ENCODE data around the gene MYO18B. TPM values are rescaled to one million over a fixed set of nuclear protein-coding genes. Genes with fewer than 3 reads are reported as not detected.

MYO18B gene
- total RNA-seq, 2 experiments from 2014 or later = 1.2 TPM

GRCh38 chr22:25845985-25846745 is 104.2 kb downstream of the MYO18B start:
- H3K36me3 Mint-ChIP-seq (ENCODE audit: low read depth) = no peaks in the 10 kb centered on the region
- CTCF ChIA-PET = no interaction called here
- ATAC-seq (no peak), DNase-seq (peak; percentile 30)
- peak overlapping the region; percentile 48 for H3K27ac Mint-ChIP-seq
- POLR2A ChIA-PET = no interaction called here
- H3K27me3 Mint-ChIP-seq (ENCODE audit: low read depth) = no peaks in the 10 kb centered on the region
- no peaks in the 10 kb centered on the region for H3K9me3 Mint-ChIP-seq (ENCODE audit: insufficient read depth)
- no peak overlapping the region for H3K4me3 Mint-ChIP-seq
- peaks cover 5% of the 10 kb centered on the region for H3K4me1 Mint-ChIP-seq (ENCODE audit: low read depth)

- Mint-ChIP-seq H3K27me3 (ENCODE audit: low read depth) (peaks cover under 1% of the 10 kb centered on the region), H3K27ac (no peak overlapping the region), H3K36me3 (ENCODE audit: low read depth) (no peaks in the 10 kb centered on the region), H3K4me1 (ENCODE audit: low read depth) (peaks cover 5% of the 10 kb centered on the region), H3K4me3 (no peak overlapping the region), H3K9me3 (ENCODE audit: insufficient read depth) (no peaks in the 10 kb centered on the region)
- ChIA-PET CTCF (no interaction called here), POLR2A (no interaction called here)
- no peak for ATAC-seq
- no peak for DNase-seq
Measured at GRCh38 chr22:25847451-25847850, 105.5 kb downstream of the MYO18B start.

DNA sequence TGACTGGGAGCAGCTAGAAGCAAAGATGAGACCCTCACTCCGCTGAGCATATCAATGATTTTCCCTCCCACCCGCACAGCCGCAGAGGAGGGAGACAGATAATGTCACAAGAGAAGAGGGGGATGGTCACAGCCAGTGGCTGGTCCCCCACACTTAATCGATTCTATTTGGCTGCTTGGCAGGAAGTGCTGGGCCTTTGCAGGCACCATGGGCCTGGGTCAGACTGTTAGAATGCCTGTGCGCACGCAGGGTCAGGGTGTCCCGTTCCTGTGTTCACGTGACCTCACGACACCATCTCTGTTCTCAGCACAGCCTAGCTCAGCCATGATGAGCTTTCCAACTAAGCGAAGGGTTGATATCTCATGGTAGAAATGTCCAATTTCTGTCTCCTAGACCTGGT is 107.0 kb downstream of the MYO18B start:
- CTCF ChIA-PET = no interaction called here
- Mint-ChIP-seq H3K9me3 (ENCODE audit: insufficient read depth) (no peaks in the 10 kb centered on the region), H3K27ac (no peak overlapping the region), H3K4me1 (ENCODE audit: low read depth) (peaks cover 5% of the 10 kb centered on the region), H3K36me3 (ENCODE audit: low read depth) (no peaks in the 10 kb centered on the region), H3K27me3 (ENCODE audit: low read depth) (peaks cover 2% of the 10 kb centered on the region), H3K4me3 (no peak overlapping the region)
- ATAC-seq (no peak), DNase-seq (no peak)
- POLR2A ChIA-PET = no interaction called here

- POLR2A ChIA-PET = no interaction called here
Measured at GRCh38 chr22:25849522-25849921, 107.5 kb downstream of the MYO18B start.

GRCh38 chr22:25852223-25852622 is 110.2 kb downstream of the MYO18B start:
- Mint-ChIP-seq H3K4me3 (no peak overlapping the region), H3K27ac (no peak overlapping the region), H3K4me1 (ENCODE audit: low read depth) (no peaks in the 10 kb centered on the region), H3K27me3 (ENCODE audit: low read depth) (peaks cover 2% of the 10 kb centered on the region), H3K9me3 (ENCODE audit: insufficient read depth) (no peaks in the 10 kb centered on the region), H3K36me3 (ENCODE audit: low read depth) (no peaks in the 10 kb centered on the region)
- DNase-seq (no peak), ATAC-seq (no peak)
- ChIA-PET CTCF (no interaction called here), POLR2A (no interaction called here)

More at GRCh38 chr22:25849522-25849921, 107.5 kb downstream of the MYO18B start:
- CTCF ChIA-PET = no interaction called here
- Mint-ChIP-seq H3K4me3 (no peak overlapping the region), H3K36me3 (ENCODE audit: low read depth) (no peaks in the 10 kb centered on the region), H3K9me3 (ENCODE audit: insufficient read depth) (no peaks in the 10 kb centered on the region), H3K27ac (no peak overlapping the region), H3K4me1 (ENCODE audit: low read depth) (peaks cover 5% of the 10 kb centered on the region), H3K27me3 (ENCODE audit: low read depth) (peaks cover 2% of the 10 kb centered on the region)
- no peak for DNase-seq
- ATAC-seq = no peak

- DNase-seq (no peak), ATAC-seq (no peak)
- Mint-ChIP-seq H3K9me3 (ENCODE audit: insufficient read depth) (no peaks in the 10 kb centered on the region), H3K27ac (no peak overlapping the region), H3K27me3 (ENCODE audit: low read depth) (peaks cover 3% of the 10 kb centered on the region), H3K4me3 (no peak overlapping the region), H3K4me1 (ENCODE audit: low read depth) (no peaks in the 10 kb centered on the region), H3K36me3 (ENCODE audit: low read depth) (no peaks in the 10 kb centered on the region)
- POLR2A ChIA-PET = no interaction called here
- CTCF ChIA-PET = no interaction called here
Measured at GRCh38 chr22:25853078-25853477, 111.1 kb downstream of the MYO18B start.

GRCh38 chr22:25853501-25854284 is 111.7 kb downstream of the MYO18B start:
- Mint-ChIP-seq H3K9me3 (ENCODE audit: insufficient read depth) (no peaks in the 10 kb centered on the region), H3K27ac (no peak overlapping the region), H3K4me3 (no peak overlapping the region), H3K36me3 (ENCODE audit: low read depth) (no peaks in the 10 kb centered on the region), H3K4me1 (ENCODE audit: low read depth) (no peaks in the 10 kb centered on the region), H3K27me3 (ENCODE audit: low read depth) (peaks cover 4% of the 10 kb centered on the region)
- CTCF ChIA-PET = no interaction called here
- POLR2A ChIA-PET = no interaction called here
- DNase-seq (no peak), ATAC-seq (no peak)

- no peak for DNase-seq
- ChIA-PET POLR2A (interaction anchor here (0.7 kb wide), 1 partner anchor 26 kb away, joined by 3 read pairs; no protein-coding TSS in a partner anchor), CTCF (no interaction called here)
- Mint-ChIP-seq H3K4me1 (ENCODE audit: low read depth) (no peaks in the 10 kb centered on the region), H3K4me3 (no peak overlapping the region), H3K9me3 (ENCODE audit: insufficient read depth) (no peaks in the 10 kb centered on the region), H3K27me3 (ENCODE audit: low read depth) (no peaks in the 10 kb centered on the region), H3K27ac (no peak overlapping the region), H3K36me3 (ENCODE audit: low read depth) (no peaks in the 10 kb centered on the region)
- no peak for ATAC-seq
Measured at GRCh38 chr22:25869771-25870170, 127.8 kb downstream of the MYO18B start.

- ATAC-seq = no peak
- POLR2A ChIA-PET = no interaction called here
- no peak for DNase-seq
- Mint-ChIP-seq H3K9me3 (ENCODE audit: insufficient read depth) (no peaks in the 10 kb centered on the region), H3K4me3 (no peak overlapping the region), H3K27ac (no peak overlapping the region), H3K36me3 (ENCODE audit: low read depth) (no peaks in the 10 kb centered on the region), H3K4me1 (ENCODE audit: low read depth) (no peaks in the 10 kb centered on the region), H3K27me3 (ENCODE audit: low read depth) (peaks cover 2% of the 10 kb centered on the region)
- CTCF ChIA-PET = no interaction called here
Measured at GRCh38 chr22:25874327-25874726, 132.3 kb downstream of the MYO18B start.

DNA sequence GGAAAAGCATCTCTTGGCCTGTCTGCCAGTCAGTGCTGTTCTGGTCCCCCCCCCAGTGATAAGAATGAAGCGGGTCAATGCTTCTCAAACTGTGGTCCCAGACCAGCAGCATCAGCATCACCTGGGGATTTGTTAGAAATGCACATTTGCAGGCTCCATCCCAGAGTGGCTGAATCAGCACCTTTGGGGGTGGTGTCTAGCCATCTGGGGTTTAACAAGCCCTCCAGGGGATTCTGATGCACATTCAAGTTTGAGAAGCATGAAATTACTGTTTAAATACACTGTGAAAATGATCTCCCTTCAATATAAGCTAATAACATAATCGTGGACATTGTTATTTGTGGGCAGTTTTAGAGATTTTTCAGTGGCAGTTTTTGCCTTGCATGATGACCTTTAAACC is 133.5 kb downstream of the MYO18B start:
- Mint-ChIP-seq H3K27ac (no peak overlapping the region), H3K4me3 (no peak overlapping the region), H3K9me3 (ENCODE audit: insufficient read depth) (no peaks in the 10 kb centered on the region), H3K27me3 (ENCODE audit: low read depth) (peaks cover 3% of the 10 kb centered on the region), H3K36me3 (ENCODE audit: low read depth) (no peaks in the 10 kb centered on the region), H3K4me1 (ENCODE audit: low read depth) (no peaks in the 10 kb centered on the region)
- ChIA-PET POLR2A (interaction anchor here (0.7 kb wide), 1 partner anchor 701 kb away, joined by 8 read pairs; no protein-coding TSS in a partner anchor), CTCF (no interaction called here)
- DNase-seq (no peak), ATAC-seq (no peak)

GRCh38 chr22:25876871-25877270 is 134.9 kb downstream of the MYO18B start:
- no peak for ATAC-seq
- H3K27ac Mint-ChIP-seq = no peak overlapping the region
- ChIA-PET CTCF (no interaction called here), POLR2A (no interaction called here)
- peaks cover 6% of the 10 kb centered on the region for H3K27me3 Mint-ChIP-seq (ENCODE audit: low read depth)
- no peaks in the 10 kb centered on the region for H3K9me3 Mint-ChIP-seq (ENCODE audit: insufficient read depth)
- no peak for DNase-seq
- no peaks in the 10 kb centered on the region for H3K4me1 Mint-ChIP-seq (ENCODE audit: low read depth)
- H3K4me3 Mint-ChIP-seq = no peak overlapping the region
- H3K36me3 Mint-ChIP-seq (ENCODE audit: low read depth) = no peaks in the 10 kb centered on the region

- Mint-ChIP-seq H3K27me3 (ENCODE audit: low read depth) (peaks cover 6% of the 10 kb centered on the region), H3K36me3 (ENCODE audit: low read depth) (no peaks in the 10 kb centered on the region), H3K4me1 (ENCODE audit: low read depth) (no peaks in the 10 kb centered on the region), H3K27ac (no peak overlapping the region), H3K9me3 (ENCODE audit: insufficient read depth) (no peaks in the 10 kb centered on the region), H3K4me3 (no peak overlapping the region)
- POLR2A ChIA-PET = no interaction called here
- DNase-seq (no peak), ATAC-seq (no peak)
- CTCF ChIA-PET = no interaction called here
Measured at GRCh38 chr22:25878933-25879332, 136.9 kb downstream of the MYO18B start.
